Esophagus squamous epithelium (tissue), 5 donors: ENCODE data around the gene PDE3A. TPM values are rescaled to one million over a fixed set of nuclear protein-coding genes. Genes with fewer than 3 reads are reported as not detected.

Experiments used
- DNase-seq: peaks from one replicate; lab custom pipeline; 2025; lab: John Stamatoyannopoulos, UW
- H3K27ac ChIP-seq, 4 donors: fragments of 200-600 bp; sonication (generic); one replicate each; pipeline ENCODE4 v1.5.1; 2016 to 2019; ENCODE audit warnings: mild to moderate bottlenecking in 1 of 4
- H3K27me3 ChIP-seq, 4 donors: fragments of 200-600 bp; sonication (generic); 1 replicate in 3 of 4; 2 replicates in 1 of 4; pipeline versions ENCODE4 v1.5.1 to v1.6.0; 2017 to 2021; ENCODE audit warnings: antibody characterized with exemption in 1 of 4
- H3K36me3 ChIP-seq, 3 donors: fragments of 200-600 bp; sonication (generic); one replicate each; pipeline ENCODE4 v1.5.1; 2016 to 2019
- H3K4me1 ChIP-seq, 3 donors: fragments of 200-600 bp; sonication (generic); one replicate each; pipeline ENCODE4 v1.5.1; 2017 to 2019
- H3K4me3 ChIP-seq, 4 donors: fragments of 200-600 bp; sonication (generic); 1 replicate in 3 of 4; 2 replicates in 1 of 4; pipeline ENCODE4 v1.5.1; 2016 to 2019; ENCODE audit warnings: mild to moderate bottlenecking in 2 of 4, moderate library complexity in 1 of 4
- H3K9me3 ChIP-seq, 3 donors: fragments of 200-600 bp; sonication (generic); one replicate each; pipeline ENCODE4 v1.5.1; 2016 to 2019
- POLR2A ChIP-seq, 4 donors: fragments of 450-650 bp; IDR thresholded peaks; one replicate each; pipeline ENCODE4 v1.6.1; 2017; ENCODE audit warnings: antibody characterized with exemption in 4 of 4, mild to moderate bottlenecking in 4 of 4, moderate library complexity in 3 of 4
- WGBS, 2 donors: methylation state at CpG; one replicate each; pipeline ENCODE4 v1.1.5; 2018; 5-methylcytosine and 5-hydroxymethylcytosine counted together
- intact Hi-C: fragments of 100-400 bp; cut with DNase I; formaldehyde crosslinking; loops from one replicate; pipeline ENCODE4 v1.15.0; 2022
- total RNA-seq, 4 donors: library from RNA; depleted of rRNA; stranded (reverse); fragments of >200 nt; gene quantifications; one replicate each; pipeline ENCODE4 v1.1.0, GENCODE V29; 2016
- TF ChIP-seq, protein P1 (sequence below), 6 experiments: fragments of 450-650 bp in 4 of 6; fragments of 200-600 bp in 2 of 6; sonication (generic) in 2 of 6; IDR thresholded peaks; one replicate each; pipeline ENCODE4 v1.5.1; 2016 to 2019; ENCODE audit warnings: antibody characterized with exemption in 6 of 6, mild to moderate bottlenecking in 4 of 6, moderate library complexity in 4 of 6
- donor health status: DM: yes; HTN: yes; CAD: no.

PDE3A gene
- total RNA-seq, 4 donors from 2014 or later: 0.30 to 5.5 (median 3.1) TPM

GRCh38 chr12:20625531-20625930 lies 257.2 kb downstream of the PDE3A start:
- Histone ChIP-seq H3K4me3 (no peak overlapping the region), H3K9me3 (no peaks in the 10 kb centered on the region), H3K27me3 (no peaks in the 10 kb centered on the region), H3K27ac (no peak overlapping the region), H3K4me1 (peaks cover 0 to 13% (median 4%) of the 10 kb centered on the region in 3 donors), H3K36me3 (no peaks in the 10 kb centered on the region)
- intact Hi-C loops: no loop called here
- no peak for DNase-seq
- TF ChIP-seq, protein P1, sequence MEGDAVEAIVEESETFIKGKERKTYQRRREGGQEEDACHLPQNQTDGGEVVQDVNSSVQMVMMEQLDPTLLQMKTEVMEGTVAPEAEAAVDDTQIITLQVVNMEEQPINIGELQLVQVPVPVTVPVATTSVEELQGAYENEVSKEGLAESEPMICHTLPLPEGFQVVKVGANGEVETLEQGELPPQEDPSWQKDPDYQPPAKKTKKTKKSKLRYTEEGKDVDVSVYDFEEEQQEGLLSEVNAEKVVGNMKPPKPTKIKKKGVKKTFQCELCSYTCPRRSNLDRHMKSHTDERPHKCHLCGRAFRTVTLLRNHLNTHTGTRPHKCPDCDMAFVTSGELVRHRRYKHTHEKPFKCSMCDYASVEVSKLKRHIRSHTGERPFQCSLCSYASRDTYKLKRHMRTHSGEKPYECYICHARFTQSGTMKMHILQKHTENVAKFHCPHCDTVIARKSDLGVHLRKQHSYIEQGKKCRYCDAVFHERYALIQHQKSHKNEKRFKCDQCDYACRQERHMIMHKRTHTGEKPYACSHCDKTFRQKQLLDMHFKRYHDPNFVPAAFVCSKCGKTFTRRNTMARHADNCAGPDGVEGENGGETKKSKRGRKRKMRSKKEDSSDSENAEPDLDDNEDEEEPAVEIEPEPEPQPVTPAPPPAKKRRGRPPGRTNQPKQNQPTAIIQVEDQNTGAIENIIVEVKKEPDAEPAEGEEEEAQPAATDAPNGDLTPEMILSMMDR (IDR thresholded peaks at IDR 0.05): no peak
- TF ChIP-seq POLR2A (IDR thresholded peaks at IDR 0.05): no peak
- WGBS, 2 donors: 28 to 63% methylated on average over 2 of the region's 2 CpGs

GRCh38 chr12:20627001-20627588 lies 258.8 kb downstream of the PDE3A start:
- intact Hi-C loops: no loop called here
- H3K4me1 ChIP-seq: peaks cover 0 to 13% (median 4%) of the 10 kb centered on the region in 3 donors
- no peaks in the 10 kb centered on the region for H3K36me3 ChIP-seq
- no peak for TF ChIP-seq POLR2A (IDR thresholded peaks at IDR 0.05)
- TF ChIP-seq, protein P1 (IDR thresholded peaks at IDR 0.05): no peak
- H3K4me3 ChIP-seq: no peak overlapping the region
- 52 to 59% methylated on average over 1 of the region's 1 CpG for WGBS, 2 donors
- H3K27ac ChIP-seq: no peak overlapping the region
- no peak for DNase-seq
- H3K9me3 ChIP-seq: no peaks in the 10 kb centered on the region
- H3K27me3 ChIP-seq: no peaks in the 10 kb centered on the region

DNA sequence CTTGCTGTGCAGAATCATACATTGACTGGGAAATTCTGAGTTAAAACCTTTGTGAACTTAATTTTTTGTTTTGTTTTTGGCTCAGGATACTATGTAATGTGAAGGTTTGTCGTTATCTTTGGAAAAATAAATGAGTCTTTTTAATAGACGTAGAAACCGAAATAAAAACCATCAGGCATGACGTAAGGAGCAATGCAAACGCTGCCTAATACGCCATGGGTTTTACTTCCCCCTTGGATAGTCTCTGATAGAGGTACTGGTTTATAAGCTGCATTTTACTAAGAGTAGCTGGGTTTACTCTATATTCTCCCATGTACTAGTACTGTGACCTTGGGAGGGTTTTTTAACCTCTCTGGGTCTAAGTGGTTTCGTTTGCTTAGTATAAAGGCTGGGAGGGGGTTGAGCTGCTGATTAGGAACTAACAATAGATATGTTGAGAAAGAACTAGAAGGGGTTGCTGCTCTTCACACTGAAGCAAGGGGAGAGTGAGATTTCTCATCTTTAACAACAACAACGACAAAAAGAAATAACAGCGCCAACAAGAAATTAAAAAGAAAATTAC lies 260.0 kb downstream of the PDE3A start:
- no peak overlapping the region for H3K4me3 ChIP-seq
- no peak for DNase-seq
- intact Hi-C loops: no loop called here
- no peak overlapping the region for H3K27ac ChIP-seq
- 75 to 84% methylated on average over 9 of the region's 9 CpGs for WGBS, 2 donors
- H3K9me3 ChIP-seq: no peaks in the 10 kb centered on the region
- no peaks in the 10 kb centered on the region for H3K27me3 ChIP-seq
- peaks cover 0 to 13% (median 4%) of the 10 kb centered on the region in 3 donors for H3K4me1 ChIP-seq
- TF ChIP-seq POLR2A (IDR thresholded peaks at IDR 0.05): no peak
- no peaks in the 10 kb centered on the region for H3K36me3 ChIP-seq

GRCh38 chr12:20628999-20629398 lies 260.7 kb downstream of the PDE3A start:
- H3K4me3 ChIP-seq: no peak overlapping the region
- H3K27me3 ChIP-seq: no peaks in the 10 kb centered on the region
- intact Hi-C loops: no loop called here
- H3K36me3 ChIP-seq: no peaks in the 10 kb centered on the region
- no peaks in the 10 kb centered on the region for H3K9me3 ChIP-seq
- H3K27ac ChIP-seq: no peak overlapping the region
- H3K4me1 ChIP-seq: peaks cover 0 to 13% (median 4%) of the 10 kb centered on the region in 3 donors
- no peak for TF ChIP-seq POLR2A (IDR thresholded peaks at IDR 0.05)
- TF ChIP-seq, protein P1 (IDR thresholded peaks at IDR 0.05): no peak
- 53 to 80% methylated on average over 4 of the region's 4 CpGs for WGBS, 2 donors
- DNase-seq: no peak

DNA sequence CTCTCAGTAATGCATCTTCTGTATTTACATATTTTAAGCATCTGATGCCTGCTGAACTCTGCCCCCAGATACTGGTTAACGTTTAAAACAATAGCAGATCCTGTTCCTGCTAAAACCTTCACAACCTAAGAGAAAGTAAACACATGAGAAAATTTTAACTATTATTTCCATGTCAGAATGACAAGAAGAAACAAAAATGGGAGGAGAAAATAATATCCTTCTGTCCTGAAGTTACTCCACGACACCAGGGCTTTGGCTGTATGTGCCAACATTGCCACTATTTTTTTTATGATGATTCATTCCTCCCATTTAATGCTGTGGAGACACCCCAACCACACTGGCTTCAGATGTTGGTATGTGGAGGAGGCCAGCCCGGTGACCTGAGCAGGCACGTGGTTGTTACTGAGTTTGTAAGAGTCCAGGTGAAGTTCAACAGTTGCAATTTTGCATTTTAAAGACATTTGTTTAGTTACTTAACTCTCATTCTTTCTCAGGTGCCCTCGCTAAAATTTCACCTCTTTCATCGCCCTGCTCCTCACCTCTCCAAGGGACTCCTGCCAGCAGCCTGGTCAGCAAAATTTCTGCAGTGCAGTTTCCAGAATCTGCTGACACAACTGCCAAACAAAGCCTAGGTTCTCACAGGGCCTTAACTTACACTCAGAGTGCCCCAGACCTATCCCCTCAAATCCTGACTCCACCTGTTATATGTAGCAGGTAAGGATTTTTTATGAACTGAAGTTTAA lies 261.2 kb downstream of the PDE3A start:
- WGBS, 2 donors: 43 to 48% methylated on average over 6 of the region's 6 CpGs
- intact Hi-C loops: no loop called here
- Histone ChIP-seq H3K27me3 (no peaks in the 10 kb centered on the region), H3K9me3 (no peaks in the 10 kb centered on the region), H3K36me3 (no peaks in the 10 kb centered on the region), H3K4me3 (no peak overlapping the region), H3K27ac (peak overlapping the region in 1 of 4 donors; percentile 6), H3K4me1 (peaks cover 0 to 13% (median 4%) of the 10 kb centered on the region in 3 donors)
- TF ChIP-seq, protein P1 (IDR thresholded peaks at IDR 0.05): no peak
- TF ChIP-seq POLR2A (IDR thresholded peaks at IDR 0.05): no peak
- no peak for DNase-seq
